HG03558 (cell line): ENCODE measurements around the gene AUH.
A peak's percentile ranks its signal among the peaks of the same experiment; 100 is the strongest.

Experiments used
- ATAC-seq: cut with Tn5 transposase; IDR thresholded peaks from one replicate; pipeline ENCODE4 v1.9.1; 2021; ENCODE audit warnings: moderate number of reproducible peaks; ENCODE audit not compliant: unreplicated experiment; ENCODE audit errors: extremely low read depth

AUH gene

DNA sequence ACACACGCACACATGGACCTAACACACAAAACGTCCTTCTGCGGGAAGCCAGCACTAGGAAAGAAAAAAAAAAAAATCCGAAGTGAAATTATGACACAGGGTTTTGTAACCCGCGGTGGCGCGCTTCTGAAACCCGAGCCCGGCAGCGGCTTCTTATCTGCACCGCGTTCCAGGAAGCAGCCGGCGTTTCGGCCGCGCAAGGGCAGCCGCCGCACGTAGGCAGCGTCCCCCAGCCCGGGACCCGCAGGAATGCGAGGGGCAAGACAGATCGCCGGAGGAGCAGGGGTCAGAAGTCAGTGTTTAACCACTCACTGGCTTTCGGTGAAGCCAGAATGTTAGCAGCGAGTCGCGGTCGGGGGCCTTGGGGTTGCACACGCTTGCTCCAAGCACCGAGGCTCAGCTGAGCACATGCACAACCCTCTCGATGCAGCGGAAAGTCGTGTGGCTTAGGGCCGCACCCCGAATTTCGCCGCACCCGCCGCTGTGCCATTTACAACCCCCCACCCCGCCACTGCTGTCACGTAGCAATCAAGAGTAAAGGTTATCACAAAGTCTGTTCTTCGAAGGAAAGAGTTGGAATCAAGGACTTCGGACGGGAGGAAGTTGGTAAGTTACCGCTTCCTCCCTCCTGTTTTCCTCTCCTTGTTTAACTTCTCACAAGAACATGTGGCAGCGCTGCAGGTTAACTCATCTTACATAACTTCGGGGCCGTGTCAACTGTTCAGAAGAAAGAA, 167.9 kb downstream of the AUH start:
- ATAC-seq = no peak

DNA sequence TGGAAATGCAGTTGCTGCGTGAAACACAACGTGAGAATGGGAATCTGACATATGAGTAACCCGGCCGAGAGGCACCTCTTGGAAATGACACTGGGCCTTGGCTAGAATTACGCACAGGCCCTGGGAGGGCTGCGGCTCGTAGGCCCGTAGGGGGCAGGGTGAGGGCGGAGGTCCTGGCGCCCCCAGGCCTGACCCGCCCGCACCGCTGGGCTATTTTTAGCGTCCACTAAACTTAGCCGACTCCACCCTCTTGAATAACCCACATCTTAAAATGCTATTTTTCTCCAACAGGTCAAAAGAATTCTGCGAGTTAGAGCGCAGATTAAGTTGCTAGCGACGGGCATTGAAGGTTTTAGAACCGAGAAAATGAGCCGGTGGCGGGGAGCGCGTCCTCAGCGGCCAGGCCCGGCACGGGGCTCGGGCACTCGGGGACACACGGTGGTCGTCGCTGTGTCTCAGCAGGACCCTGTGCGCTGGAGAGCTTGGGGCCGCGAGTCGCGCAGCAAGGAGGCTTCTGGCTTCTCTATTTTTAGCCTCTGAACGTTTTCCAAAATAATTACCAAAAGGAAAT, 168.5 kb downstream of the AUH start:
- ATAC-seq = no peak

DNA sequence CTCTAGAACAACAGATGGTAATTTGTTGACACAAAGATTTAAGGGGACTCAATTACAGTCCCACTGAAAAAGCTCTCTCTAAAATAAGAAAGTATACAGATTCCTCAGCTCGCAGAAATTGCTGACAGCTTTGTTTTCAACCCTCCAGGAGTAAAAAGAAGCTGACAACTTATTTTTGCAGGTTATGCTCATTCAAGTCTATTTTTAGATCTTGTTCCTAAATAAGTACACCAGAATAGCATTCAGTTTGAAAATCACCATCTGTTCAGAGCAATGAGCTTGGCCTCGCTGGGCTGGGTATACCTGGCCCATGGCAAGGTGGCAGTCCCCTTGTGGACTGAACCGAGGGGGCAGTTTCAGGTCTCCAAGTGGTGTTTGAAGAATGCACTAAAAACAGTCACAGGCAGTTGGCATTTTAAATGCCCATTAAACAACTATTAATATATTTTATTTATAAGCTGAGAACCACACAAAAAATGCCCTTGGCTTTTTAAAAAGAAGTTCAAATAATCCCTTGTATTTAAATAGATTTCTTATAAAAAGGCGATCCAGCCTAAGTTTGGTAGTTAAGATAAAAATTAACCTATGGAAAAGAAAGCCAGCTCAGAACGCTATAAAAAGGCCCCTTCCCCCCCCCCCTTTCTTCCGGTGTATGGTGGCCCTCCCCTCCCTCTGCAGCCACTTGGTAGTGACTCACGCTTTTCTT, 169.2 kb downstream of the AUH start:
- ATAC-seq = no peak

DNA sequence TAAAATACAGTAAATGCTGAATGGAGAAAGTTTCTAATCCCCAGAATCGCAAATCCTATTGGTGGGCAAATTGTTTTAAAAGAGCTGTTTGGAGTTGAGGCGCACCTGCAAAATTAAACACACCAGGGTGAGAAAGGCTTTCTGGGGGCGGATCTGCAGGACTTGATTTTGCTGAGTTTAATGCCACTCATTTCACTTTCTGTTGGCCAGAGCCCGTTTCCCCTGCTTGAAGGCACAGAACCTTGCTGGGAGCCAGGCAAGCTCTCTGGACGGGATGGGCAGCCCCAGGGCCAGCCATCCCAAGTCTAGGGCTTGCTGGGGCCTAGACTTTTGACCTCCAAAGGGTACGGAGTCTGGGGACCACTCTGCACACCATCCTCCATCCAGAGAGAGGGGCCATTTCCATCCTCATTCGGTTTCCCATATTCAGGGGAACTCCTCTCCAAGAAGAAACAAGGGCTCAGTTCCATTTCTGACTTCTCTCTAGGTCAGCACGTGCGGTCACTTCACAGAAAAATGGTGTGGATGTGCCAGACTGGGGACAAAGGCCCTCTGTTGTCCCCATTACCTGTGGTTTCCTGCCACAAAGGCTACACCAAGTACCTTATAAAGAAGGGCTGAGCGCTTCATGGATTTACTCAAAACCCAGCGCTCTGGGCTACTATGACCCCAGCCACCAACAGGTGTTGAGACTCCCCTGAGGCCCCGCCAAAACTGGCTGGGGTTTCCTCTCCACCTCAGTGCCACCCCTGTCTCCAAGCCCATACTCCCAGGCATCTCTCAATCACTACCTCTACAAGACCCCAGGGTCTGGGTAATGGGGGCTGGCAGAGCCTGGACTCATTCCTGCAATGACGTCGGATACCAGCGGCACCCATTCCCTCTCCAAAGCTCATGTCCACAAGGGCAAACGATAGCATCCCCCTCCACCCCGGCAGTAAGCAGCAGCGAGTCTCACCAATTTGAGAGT, 170.0 kb downstream of the AUH start:
- ATAC-seq = peak; percentile 43

DNA sequence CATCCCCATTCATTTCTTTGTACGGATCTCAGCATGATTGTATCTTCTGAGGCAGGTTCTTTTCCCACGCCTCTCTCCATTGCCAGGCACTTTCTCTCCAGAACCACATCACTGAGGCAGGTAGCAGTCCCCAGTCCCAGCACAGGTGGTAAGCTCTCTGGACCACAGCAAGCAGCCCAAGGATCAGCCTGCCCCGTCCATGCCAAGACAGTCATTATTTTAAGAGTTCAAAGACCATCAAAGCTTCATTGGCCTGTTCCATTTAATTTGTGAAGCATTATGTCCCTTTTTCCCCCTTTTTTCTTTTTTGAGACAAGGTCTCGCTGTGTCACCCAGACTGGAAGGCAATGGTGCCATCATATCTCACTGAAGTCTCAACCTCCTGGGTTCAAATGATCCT, 171.7 kb downstream of the AUH start:
- no peak for ATAC-seq

DNA sequence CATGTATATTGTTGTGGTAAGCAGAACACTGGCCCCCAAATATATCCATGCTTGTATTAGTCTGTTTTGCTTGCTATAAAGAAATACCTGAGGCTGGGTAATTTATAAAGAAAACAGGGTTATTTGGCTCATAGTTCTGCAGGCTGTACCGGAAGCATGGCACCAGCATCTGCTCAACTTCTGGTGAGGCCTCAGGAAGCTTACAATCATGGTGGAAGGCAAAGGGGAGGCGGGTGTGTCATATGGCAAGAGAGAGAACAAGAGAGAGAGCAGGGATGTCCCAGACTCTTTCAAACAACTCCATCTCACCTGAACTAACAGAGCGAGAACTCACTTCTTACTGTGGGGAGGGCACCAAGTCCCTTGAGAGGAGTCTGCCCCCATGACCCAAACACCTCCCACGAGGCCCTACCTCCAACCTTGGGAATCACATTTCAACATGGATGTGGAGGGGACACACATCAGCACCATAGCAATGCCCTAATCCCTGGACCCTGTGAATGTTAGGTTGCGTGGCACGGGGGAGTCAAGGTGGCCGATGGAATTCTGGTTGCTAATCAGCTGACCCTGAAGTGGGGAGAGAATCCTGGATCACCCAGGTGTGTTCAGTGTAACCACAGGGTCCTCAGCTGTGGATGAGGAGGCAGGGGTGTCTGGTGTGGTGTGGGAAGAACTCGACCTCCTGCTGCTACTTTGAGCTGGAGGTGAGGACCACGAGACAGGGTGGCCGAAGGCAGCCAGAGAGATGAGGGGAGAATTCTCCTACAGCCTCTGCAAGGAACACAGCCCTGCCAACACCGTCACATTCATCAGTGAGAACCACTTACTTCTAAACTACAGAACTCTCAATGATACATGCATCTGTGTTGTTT, 172.8 kb downstream of the AUH start:
- ATAC-seq = no peak

DNA sequence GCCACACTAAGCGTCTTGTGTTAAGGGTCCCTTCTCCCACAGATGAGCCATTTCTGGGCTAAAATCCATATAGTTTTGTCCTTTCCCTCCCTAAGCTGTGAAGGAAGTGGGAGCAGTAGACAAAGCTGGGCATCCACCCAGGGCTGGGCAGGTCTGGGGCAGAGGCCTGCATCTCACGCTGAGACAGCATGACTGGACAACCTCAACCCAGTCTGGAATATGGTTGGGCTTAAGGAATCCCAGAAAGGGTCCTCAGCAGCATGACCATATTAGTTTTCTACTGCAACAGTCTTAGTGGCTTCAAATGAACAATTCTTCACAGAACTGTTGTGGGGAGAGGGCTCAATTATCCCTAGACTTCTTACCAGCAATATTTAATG, 173.8 kb downstream of the AUH start:
- ATAC-seq = no peak

DNA sequence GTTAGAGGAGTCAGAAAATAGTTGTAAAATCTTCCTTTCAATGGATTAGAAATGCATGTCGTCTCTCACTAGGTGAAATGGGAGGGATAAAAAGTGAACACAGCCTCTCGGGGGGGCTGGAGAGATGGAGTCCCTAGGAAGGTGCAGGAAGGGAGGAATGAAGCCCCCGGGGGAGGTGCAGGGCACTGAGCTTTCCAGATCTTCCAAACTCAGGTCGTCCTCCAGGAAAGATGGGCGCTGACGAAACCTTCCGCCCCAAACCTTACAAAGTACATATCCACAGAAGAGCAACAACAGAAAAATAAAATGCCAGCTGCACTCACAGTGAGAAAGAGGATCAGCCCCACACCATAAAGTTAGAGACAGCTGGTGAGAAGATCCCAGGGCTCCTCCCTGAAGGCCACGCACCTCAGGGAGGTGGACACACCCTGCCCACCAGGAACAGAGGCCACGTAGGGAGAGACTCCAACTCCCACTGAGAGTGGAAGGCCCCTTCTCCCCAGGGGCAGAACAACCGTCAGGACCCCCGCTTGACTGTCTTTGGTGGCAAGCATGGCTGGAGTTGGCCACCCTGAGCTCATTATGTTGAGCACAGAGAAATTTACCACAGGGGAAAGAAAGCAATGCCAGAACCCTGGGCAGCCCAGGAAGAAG, 174.3 kb downstream of the AUH start:
- ATAC-seq = no peak

DNA sequence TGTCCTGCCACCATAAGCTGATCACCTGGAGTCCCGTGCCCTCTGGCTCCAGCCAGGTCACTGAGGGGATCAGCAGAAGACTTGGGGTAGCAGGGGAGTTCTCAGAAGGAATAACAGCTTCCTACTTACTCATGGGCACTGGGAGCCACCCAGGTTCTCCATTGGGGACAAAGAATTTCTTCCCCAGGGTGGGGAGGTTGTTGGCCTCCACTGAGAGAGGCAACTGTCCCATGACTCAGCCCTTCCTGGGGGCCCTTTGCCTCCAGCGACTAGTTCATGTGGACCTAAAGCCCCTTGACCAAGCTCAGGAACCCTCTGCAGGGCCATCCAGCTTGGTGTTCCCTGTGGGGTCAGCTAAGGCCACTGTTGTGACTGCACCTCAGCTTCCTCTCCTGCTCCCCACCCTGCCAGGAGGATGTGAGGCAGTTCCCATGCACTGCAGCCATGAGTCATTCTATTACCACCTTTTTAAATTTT, 175.0 kb downstream of the AUH start:
- no peak for ATAC-seq

DNA sequence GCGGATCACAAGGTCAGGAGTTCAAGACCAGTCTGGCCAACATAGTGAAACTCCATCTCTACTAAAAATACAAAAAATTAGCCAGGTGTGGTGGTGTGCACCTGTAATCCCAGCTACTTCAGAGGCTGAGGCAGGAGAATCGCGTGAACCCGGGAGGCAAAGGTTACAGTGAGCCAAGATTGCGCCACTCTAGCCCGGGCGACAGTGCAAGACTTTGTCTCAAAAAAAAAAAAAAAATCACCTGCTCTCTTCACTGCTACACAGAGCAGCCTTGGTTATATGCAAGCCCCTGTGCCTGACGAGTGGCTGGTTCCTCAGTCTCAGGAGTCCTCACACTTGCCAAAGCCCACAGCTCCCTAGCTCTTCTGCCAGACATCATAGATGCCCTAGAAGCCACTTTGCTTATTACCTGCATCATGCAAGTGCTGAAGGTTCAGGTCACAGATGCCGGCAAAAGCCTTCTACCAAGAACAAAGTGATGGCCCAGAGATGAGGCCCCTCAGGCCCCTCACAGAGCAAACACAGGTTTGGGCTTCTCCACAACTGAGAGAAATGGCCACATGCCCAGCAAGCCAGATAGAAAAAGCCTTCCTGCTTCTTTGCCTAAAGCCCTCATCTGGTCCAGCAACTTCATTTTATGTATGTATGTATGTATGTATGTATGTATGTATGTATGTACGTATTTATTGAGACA, 176.4 kb downstream of the AUH start:
- no peak for ATAC-seq

DNA sequence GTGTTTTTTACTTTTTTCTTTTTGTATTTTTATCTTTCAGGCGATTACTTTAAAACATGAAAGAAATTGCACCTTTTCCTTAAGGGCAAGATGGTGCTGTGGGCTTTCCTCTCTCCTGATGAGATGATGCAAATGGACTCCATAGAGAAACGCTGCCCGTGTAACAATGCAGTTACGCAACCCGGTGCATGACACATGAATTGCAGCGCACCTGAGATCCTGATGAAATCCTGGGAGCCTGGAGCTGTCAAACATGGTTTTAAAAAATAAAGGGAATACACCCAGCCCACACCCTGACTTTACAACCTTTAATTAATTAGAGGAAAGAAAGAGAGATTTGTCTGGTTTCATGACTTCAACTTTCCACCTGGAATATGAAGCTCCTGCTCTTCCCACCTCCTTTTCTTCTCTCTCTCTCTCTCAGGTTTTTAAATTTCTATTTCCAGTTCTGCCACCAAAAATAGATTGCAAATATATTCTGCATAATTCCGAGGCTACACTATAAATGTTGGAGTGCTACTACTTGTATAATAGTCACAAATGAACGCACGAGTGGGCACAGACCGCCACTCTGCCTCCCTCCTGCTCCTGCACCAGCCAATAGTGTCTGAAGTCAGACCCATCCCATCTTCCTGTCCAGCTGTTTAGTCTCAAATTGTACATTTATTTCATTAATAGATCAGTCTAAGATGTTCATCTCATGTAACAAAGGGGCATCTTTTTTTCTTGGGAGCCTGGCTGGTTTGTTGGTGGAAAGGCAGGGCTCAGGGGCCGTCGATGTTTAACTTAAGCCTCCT, 179.1 kb downstream of the AUH start:
- ATAC-seq = no peak

DNA sequence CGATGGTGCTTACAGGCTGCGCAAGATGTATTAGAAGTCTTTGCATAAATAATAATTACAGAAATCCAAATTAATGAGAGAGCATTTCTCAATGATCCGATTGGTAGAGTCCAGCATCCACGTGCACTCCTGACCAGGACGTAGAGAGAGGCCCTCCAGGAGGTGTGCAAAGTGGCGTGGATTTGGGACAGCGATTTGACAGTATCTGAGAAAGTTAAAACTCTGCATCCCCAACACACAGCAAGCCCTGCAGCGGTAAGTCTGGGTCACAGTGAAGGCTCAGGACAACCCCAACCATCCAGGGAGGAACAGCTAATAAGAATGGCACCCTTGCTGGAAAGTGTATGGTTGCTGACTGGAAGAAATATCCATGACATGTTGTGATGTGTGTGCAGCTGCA, 180.2 kb downstream of the AUH start:
- no peak for ATAC-seq

DNA sequence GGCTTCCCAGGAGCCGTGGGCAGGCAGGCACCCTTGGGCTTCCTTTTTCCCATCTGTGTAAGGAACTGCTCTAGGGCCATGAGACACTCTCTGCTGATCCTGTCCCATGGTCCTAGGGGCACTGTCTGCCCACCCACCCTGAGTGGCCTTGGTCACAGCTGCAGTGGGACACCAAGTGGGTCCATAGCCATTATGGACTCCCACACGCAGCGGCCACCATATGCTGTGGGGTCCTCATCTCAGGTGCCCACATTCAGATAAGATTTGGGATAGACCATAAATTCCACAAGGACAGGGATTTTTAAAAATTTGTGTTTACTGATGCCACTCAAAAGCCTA, 180.8 kb downstream of the AUH start:
- ATAC-seq = no peak

DNA sequence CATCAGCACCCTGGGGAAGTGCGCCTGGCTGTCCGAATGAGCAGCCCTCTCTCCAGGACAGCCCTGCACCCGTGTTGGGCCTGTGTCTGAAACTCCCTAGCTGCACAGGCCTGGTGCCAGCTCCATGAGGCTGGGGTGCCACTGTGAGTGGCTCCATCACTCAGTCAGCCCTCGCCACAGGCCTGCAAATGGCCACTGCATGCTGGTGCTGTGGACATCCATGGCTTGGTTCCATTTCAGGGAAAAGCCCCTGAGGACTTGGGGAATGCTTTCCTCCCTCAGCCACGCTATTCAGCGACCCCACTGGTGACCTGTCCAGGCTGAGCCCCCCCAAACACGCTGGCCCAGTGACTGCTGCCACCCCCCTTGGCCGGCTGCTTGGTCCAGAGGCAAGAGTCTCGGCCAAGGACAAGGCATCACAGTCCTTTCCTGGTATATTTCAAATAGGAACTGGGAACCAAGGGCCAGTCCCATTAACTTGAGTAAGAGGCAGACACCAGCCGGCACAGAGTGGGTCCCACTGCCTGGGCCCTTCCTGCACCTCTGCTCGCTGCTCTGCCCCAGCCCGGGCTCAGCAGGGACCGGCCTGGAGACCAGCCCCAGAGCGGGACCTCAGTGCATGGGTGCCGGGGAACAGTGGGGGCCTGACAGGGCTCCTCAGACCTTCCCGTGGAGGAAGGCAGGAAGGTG, 181.3 kb downstream of the AUH start:
- no peak for ATAC-seq

DNA sequence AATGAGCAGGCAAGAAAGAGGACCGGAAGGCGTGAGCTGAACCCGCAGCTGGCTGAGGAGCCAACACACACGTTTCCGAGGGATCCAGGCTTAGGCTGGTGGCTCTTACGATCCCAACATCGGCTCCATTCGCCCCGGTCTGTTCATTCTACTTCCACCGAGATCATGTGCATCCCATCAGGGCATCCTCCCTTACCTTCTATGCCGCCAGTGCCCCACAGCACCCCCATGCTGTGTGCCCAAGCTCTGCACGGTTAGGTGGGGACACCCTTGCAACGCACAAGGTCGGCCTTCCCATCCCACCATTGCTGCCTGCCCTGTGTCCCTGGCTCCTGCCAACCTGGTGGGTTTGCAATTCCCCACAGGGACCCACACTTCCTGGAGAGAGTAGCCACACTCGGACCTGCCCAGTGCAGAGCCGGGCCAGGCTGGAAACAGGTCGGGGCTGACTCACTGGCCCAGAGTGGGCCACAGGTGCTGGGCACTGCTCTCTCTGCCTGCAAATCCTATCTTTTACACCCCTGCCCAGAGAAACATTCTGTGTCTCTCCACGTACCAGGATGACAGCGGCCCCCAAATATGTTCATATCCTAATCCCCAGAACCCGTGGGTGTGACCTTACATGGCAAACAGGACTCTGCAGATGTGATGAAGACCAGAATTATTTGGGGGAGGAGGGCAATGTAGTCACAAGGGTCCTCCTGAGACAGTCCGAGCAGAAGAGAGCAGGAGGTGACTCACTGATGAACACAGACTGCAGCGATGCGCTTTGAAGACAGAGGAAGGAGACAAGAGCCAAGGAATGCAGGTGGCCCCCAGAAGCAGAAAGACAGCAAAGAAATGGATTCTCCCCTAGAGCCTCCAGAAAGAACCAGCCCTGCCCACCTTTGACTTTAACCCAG, 182.2 kb downstream of the AUH start:
- no peak for ATAC-seq
